Loucy (cell line): Measurements from ENCODE around the gene MRPL51.
"Not testable (repeated sequence)": the region's sequence is repeated elsewhere in the genome, so short reads cannot be mapped to it uniquely, and the experiment has no call there.

Experiments
- H2AFZ ChIP-seq: fragments of 200-600 bp; sonication (generic); 2 replicates; pipeline ENCODE4 v1.6.0; 2016; ENCODE audit warnings: antibody characterized with exemption, mild to moderate bottlenecking, low read length, moderate library complexity
- H3F3A ChIP-seq: fragments of 200-600 bp; 2 replicates; pipeline ENCODE4 v1.6.0; 2016; ENCODE audit warnings: antibody characterized with exemption, low read depth, mild to moderate bottlenecking
- H3K27me3 ChIP-seq: fragments of 200-600 bp; sonication (generic); 2 replicates; pipeline ENCODE4 v1.6.1; 2014; ENCODE audit warnings: low read length, mild to moderate bottlenecking; ENCODE audit not compliant: insufficient read depth, poor library complexity, severe bottlenecking
- H3K36me3 ChIP-seq: fragments of 200-600 bp; sonication (generic); 2 replicates; pipeline ENCODE4 v1.6.1; 2016; ENCODE audit warnings: low read length; ENCODE audit not compliant: insufficient read depth
- H3K4me1 ChIP-seq: fragments of 200-600 bp; sonication (generic); 2 replicates; pipeline ENCODE4 v1.5.1; 2014; ENCODE audit warnings: low read length, mild to moderate bottlenecking; ENCODE audit not compliant: insufficient read depth, poor library complexity, severe bottlenecking
- H3K4me2 ChIP-seq: fragments of 200-600 bp; sonication (generic); 2 replicates; pipeline ENCODE4 v1.6.0; 2014; ENCODE audit warnings: antibody characterized with exemption, low read length, low read depth, mild to moderate bottlenecking; ENCODE audit not compliant: poor library complexity, severe bottlenecking
- H3K4me3 ChIP-seq: fragments of 200-600 bp; sonication (generic); 2 replicates; pipeline ENCODE4 v1.5.1; 2014; ENCODE audit warnings: low read length, mild to moderate bottlenecking, mixed read lengths; ENCODE audit not compliant: poor library complexity, severe bottlenecking
- H3K79me2 ChIP-seq: fragments of 200-600 bp; sonication (generic); 2 replicates; pipeline ENCODE4 v1.6.1; 2014; ENCODE audit warnings: low read length; ENCODE audit not compliant: insufficient read depth
- H3K9ac ChIP-seq: fragments of 200-600 bp; sonication (generic); 2 replicates; pipeline ENCODE4 v1.6.0; 2014; ENCODE audit warnings: mild to moderate bottlenecking, low read depth, low read length, moderate library complexity; ENCODE audit not compliant: poor library complexity, severe bottlenecking
- H3K9me2 ChIP-seq: fragments of 200-600 bp; sonication (generic); replicated peaks from 2 replicates; pipeline ENCODE4 v1.6.1; 2016; ENCODE audit warnings: low read depth, low read length, mixed read lengths
- H3K9me3 ChIP-seq: fragments of 200-600 bp; sonication (generic); 2 replicates; pipeline ENCODE4 v1.6.1; 2014; ENCODE audit warnings: mild to moderate bottlenecking, antibody characterized with exemption, low read length, low read depth; ENCODE audit not compliant: insufficient read depth
- H4K20me1 ChIP-seq: fragments of 200-600 bp; sonication (generic); 2 replicates; pipeline ENCODE4 v1.6.0; 2014; ENCODE audit warnings: antibody characterized with exemption, low read length, mild to moderate bottlenecking; ENCODE audit not compliant: insufficient read depth, poor library complexity, severe bottlenecking
- CTCF ChIP-seq: fragments of 200-600 bp; sonication (generic); conservative IDR thresholded peaks from 2 replicates; pipeline ENCODE4 v1.5.1; 2014; ENCODE audit warnings: mild to moderate bottlenecking, antibody characterized with exemption, low read length
- EZH2phosphoT487 ChIP-seq: fragments of 200-600 bp; IDR thresholded peaks from 2 replicates; pipeline ENCODE4 v1.6.1; 2018; ENCODE audit warnings: antibody characterized with exemption, mild to moderate bottlenecking, moderate library complexity, borderline replicate concordance

Gene MRPL51

DNA sequence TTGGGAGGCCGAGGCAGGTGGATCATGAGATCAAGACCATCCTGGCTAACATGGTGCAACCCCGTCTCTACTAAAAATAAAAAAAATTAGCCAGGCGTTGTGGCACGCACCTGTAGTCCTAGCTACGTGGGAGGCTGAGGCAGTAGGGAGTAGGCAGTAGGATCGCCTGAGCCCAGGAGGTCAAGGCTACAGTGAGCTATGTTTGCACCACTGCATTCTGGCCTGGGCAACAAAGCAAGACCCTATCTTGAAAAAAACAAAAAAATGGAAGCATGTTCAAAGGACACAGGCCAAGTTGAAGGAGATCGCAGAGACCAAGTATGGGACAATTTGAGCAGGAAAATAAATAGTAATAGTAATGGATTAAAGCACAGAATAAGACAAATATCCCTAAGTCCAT, 15.0 kb upstream of the MRPL51 start:
- H3K4me3 ChIP-seq: no peak overlapping the region
- H3K9me3 ChIP-seq: no peaks in the 10 kb centered on the region
- peaks cover 17% of the 10 kb centered on the region for H4K20me1 ChIP-seq
- H3K79me2 ChIP-seq: peaks cover 75% of the 10 kb centered on the region
- H3K36me3 ChIP-seq: peaks cover 71% of the 10 kb centered on the region
- no peaks in the 10 kb centered on the region for H3K27me3 ChIP-seq
- H2AFZ ChIP-seq: no peak overlapping the region
- H3K9ac ChIP-seq: no peak overlapping the region
- TF ChIP-seq EZH2phosphoT487 (no peak), CTCF (no peak)
- no peaks in the 10 kb centered on the region for H3K9me2 ChIP-seq
- no peaks in the 10 kb centered on the region for H3K4me1 ChIP-seq
- no peak overlapping the region for H3K4me2 ChIP-seq
- no peaks in the 10 kb centered on the region for H3F3A ChIP-seq

- Histone ChIP-seq H3F3A (no peaks in the 10 kb centered on the region), H3K9me3 (no peaks in the 10 kb centered on the region), H4K20me1 (peaks cover 17% of the 10 kb centered on the region), H3K4me2 (no peak overlapping the region), H2AFZ (no peak overlapping the region), H3K9me2 (no peaks in the 10 kb centered on the region), H3K4me1 (peaks cover 4% of the 10 kb centered on the region), H3K36me3 (peaks cover 64% of the 10 kb centered on the region; the same call in 1 of the 2 replicates), H3K79me2 (peaks cover 82% of the 10 kb centered on the region), H3K4me3 (no peak overlapping the region), H3K9ac (peak overlapping the region; percentile 22), H3K27me3 (no peaks in the 10 kb centered on the region)
- no peak for TF ChIP-seq CTCF
- no peak for TF ChIP-seq EZH2phosphoT487
Measured at GRCh38 chr12:6507102-6507998, 14.3 kb upstream of the MRPL51 start.

DNA sequence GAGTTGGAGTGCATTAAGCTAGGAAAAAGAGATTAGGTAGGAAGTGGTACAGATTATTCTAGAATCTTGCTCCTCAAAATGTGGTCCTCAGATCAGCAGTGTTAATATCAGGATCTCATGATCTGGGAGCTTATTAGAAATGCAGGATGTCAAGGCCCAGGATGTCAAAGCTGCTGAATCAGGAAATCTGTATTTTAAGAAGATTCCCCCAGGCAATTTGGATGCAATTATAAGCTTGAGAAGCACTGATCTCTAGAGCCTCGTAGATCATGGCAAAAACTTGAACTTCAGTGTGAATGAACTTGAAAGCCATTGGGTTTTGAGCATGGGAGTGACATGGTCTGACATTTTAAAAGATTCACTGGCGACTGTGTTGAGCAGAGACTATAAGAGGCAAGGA, 7.4 kb upstream of the MRPL51 start:
- Histone ChIP-seq H3K4me1 (peaks cover 43% of the 10 kb centered on the region), H3K27me3 (no peaks in the 10 kb centered on the region), H3F3A (no peaks in the 10 kb centered on the region), H3K9ac (peak overlapping the region; percentile 9), H2AFZ (no peak overlapping the region), H3K36me3 (peaks cover 23% of the 10 kb centered on the region; the same call in 1 of the 2 replicates), H3K4me2 (no peak overlapping the region), H4K20me1 (peaks cover 10% of the 10 kb centered on the region), H3K4me3 (no peak overlapping the region), H3K9me2 (no peaks in the 10 kb centered on the region), H3K9me3 (no peaks in the 10 kb centered on the region), H3K79me2 (peaks cover 95% of the 10 kb centered on the region)
- TF ChIP-seq EZH2phosphoT487 (no peak), CTCF (no peak)

- H2AFZ ChIP-seq, H3K9me2 ChIP-seq, H3K27me3 ChIP-seq, H3K9me3 ChIP-seq: not testable (repeated sequence)
- peak overlapping the region; percentile 91 for H3K4me3 ChIP-seq
- H3K9ac ChIP-seq: peak overlapping the region; percentile 98
- peaks cover 13% of the 10 kb centered on the region for H3F3A ChIP-seq
- H3K4me1 ChIP-seq: peaks cover 49% of the 10 kb centered on the region
- peaks cover 12% of the 10 kb centered on the region; the same call in 1 of the 2 replicates for H3K36me3 ChIP-seq
- peaks cover 24% of the 10 kb centered on the region for H4K20me1 ChIP-seq
- H3K79me2 ChIP-seq: peaks cover 85% of the 10 kb centered on the region
- H3K4me2 ChIP-seq: peak overlapping the region; percentile 93
Measured at GRCh38 chr12:6497291-6497690, 4.2 kb upstream of the MRPL51 start.
